Activated CD8-positive, alpha-beta T cell treated with anti-CD3 and anti-CD28 coated beads, Interleukin-2, amount 10 ng/mL, durations not matched to agents 7 days and 5 days (primary cell): Measurements from ENCODE around the gene PSMB9. TPM values are rescaled to one million over a fixed set of nuclear protein-coding genes. Genes with fewer than 3 reads are reported as not detected.

Experiments used
- ATAC-seq: fragments of 150-1000 bp; cut with Tn5 transposase; one replicate; pipeline ENCODE4 v1.10.0; 2021; ENCODE audit warnings: moderate library complexity
- CTCF ChIA-PET: fragments of 350-600 bp; sonication (Branson Sonifier 250); formaldehyde crosslinking; loops from one replicate; lab custom pipeline; 2021; ENCODE audit warnings: antibody characterized with exemption; lab: Charles Lee
- POLR2A ChIA-PET: fragments of 350-600 bp; sonication (Branson Sonifier 250); formaldehyde crosslinking; loops from one replicate; lab custom pipeline; 2021; ENCODE audit warnings: antibody characterized with exemption; lab: Charles Lee
- DNase-seq: peaks from one replicate; pipeline ENCODE4 v3.0.0-alpha.2; 2020
- H3K27ac Mint-ChIP-seq: one replicate; pipeline ENCODE4 v1.8.0; 2021; ENCODE audit warnings: mild to moderate bottlenecking, mixed read lengths
- H3K27me3 Mint-ChIP-seq: one replicate; pipeline ENCODE4 v1.8.0; 2021; ENCODE audit warnings: low read depth, mixed read lengths
- H3K36me3 Mint-ChIP-seq: one replicate; pipeline ENCODE4 v1.8.0; 2021; ENCODE audit warnings: low read depth, mixed read lengths
- H3K4me1 Mint-ChIP-seq: one replicate; pipeline ENCODE4 v1.8.0; 2021; ENCODE audit warnings: low read depth, mixed read lengths
- H3K4me3 Mint-ChIP-seq: one replicate; pipeline ENCODE4 v1.8.0; 2021; ENCODE audit warnings: mild to moderate bottlenecking, mixed read lengths
- H3K9me3 Mint-ChIP-seq: one replicate; pipeline ENCODE4 v1.8.0; 2022; ENCODE audit warnings: mixed read lengths; ENCODE audit not compliant: insufficient read depth
- total RNA-seq, 2 experiments: library from RNA; stranded (reverse); gene quantifications; one replicate each; pipeline ENCODE4 v1.2.3, GENCODE V29; 2021

Gene PSMB9
- total RNA-seq, 2 experiments from 2014 or later, result 319 to 325 TPM

DNA sequence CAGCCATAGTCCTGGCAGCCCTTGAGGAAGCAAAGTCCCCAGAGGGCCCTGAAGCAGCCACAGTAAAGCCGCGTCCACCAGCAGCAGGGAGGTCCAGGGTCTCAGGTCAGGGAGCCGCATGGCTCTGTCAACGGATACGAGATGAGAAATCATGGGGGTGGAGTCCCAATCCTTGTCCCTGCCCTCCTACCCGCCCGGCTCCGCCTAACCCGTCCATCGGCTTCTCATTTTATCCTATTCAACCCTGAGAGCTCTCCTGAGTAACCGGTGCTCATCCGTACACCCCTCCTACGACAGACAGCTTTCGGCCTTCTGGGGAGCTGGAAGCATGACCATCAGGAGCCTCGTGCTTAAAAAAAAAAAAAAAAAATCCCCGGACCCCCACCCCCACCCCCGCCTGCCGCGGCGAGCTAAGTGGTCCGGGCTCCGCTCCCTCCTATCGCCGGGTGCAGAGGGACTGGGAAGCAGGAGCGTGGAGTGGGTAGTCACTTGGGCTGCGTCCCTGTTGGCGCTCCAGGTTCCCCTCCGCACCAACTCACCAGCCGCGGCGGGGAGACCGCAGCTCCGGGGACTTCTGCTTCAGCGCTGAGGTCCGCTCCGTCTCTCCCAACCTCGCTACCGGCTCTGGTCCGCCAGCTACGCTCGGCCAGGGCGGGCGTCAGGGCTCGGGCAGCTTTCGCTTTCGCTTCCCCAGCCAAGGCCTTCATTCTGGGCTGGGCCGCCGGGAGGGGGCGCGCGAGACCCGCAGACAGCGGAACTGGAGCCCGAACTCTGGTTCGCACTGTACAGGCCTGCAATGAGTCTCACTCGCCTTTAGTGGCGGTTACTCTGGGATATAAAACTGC, 15.7 kb upstream of the PSMB9 start, which contains the start of gene TAP2:
Gene TAP2 (minus strand): TSS at position 626 of the 845 bp plus-strand sequence. CDS start 506 bp downstream, at position 120.
- Mint-ChIP-seq H3K4me3 (peak within 1 kb of the TSS; percentile 82), H3K27ac (peak within 1 kb of the TSS; percentile 99), H3K4me1 (peaks cover 80% of the 10 kb centered on the region), H3K9me3 (no peaks in the 10 kb centered on the region), H3K27me3 (no peaks in the 10 kb centered on the region), H3K36me3 (peaks cover 83% of the 10 kb centered on the region)
- peak; percentile 98 for DNase-seq
- POLR2A ChIA-PET, result interaction anchor here (0.8 to 11.9 kb wide), 17 partner anchors 7 to 643 kb away, joined by 3 to 812 read pairs (median 5); partner anchors contain the start of genes BRD2, HLA-DMA, PSMB9 and TAP1
- CTCF ChIA-PET, result interaction anchor here (0.6 to 10.8 kb wide), 52 partner anchors 8 to 709 kb away, joined by 3 to 512 read pairs (median 5); partner anchors contain the start of genes BRD2, GPSM3, HLA-DMA and HLA-DMB
- ATAC-seq, result peak; percentile 85

DNA sequence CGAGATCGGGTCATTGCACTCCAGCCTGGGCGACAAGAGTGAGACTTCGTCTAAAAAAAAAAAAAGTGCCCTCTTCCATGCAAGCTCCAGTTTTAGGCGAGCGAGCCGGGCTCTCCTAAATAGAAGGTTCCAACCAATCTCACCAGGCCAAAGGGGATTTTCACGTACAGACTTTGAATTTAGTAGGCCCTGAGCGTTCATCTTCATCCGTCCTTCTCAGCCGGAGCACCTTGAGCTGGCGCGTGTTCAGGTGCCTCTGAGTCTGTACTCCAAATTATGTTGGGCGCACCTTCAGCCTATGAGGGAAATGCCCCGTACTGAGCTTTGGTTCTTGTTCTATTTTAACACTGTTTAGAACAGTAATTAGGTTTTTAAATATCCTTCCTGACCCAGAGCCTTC, 14.6 kb upstream of the PSMB9 start:
- peak overlapping the region; percentile 99 for H3K27ac Mint-ChIP-seq
- DNase-seq (peak; percentile 22), ATAC-seq (no peak)
- H3K4me3 Mint-ChIP-seq, result peak overlapping the region; percentile 82
- ChIA-PET CTCF (interaction anchor here (0.8 to 10.8 kb wide), 25 partner anchors 8 to 180 kb away, joined by 3 to 512 read pairs (median 11); partner anchors contain the start of genes BRD2, HLA-DMA, HLA-DMB and PSMB9), POLR2A (interaction anchor here (0.6 to 11.9 kb wide), 9 partner anchors 8 to 216 kb away, joined by 3 to 812 read pairs (median 27); partner anchors contain the start of genes BRD2, PSMB9 and TAP1)
- H3K9me3 Mint-ChIP-seq, result no peaks in the 10 kb centered on the region
- peaks cover 81% of the 10 kb centered on the region for H3K36me3 Mint-ChIP-seq
- H3K4me1 Mint-ChIP-seq, result peaks cover 70% of the 10 kb centered on the region
- no peaks in the 10 kb centered on the region for H3K27me3 Mint-ChIP-seq

DNA sequence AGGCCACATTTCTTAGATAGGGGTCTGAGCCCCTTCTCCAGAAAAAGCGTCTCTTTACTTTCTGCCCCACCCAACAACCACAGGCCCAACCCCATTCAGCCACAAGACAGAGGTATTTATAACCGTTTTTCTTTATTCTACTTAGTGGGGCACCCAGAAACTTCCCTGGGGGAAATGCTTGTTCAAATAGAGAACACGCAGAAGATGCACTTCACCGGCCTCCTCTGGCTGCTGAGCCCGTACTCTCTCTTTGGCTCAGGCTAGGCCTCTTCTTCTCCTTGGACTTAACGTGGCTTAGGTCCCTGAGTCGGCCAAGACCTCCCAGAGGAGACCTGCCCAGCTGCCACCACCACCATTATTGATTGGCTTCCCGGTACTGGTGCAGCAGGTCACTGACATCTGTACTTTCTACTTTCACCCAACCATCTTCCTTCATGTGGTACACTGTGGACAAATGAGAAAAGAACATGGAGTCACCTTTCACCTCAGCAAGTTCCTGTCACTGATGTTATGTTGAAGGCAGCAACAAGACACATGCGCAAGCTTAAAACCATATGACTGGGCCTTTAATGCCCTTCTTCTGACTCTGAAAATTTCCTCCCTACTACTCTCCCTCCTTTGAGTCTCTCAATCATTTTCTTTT, 13.3 kb upstream of the PSMB9 start:
- H3K27me3 Mint-ChIP-seq, result no peaks in the 10 kb centered on the region
- no peaks in the 10 kb centered on the region for H3K9me3 Mint-ChIP-seq
- DNase-seq, result peak; percentile 80
- peak overlapping the region; percentile 98 for H3K4me3 Mint-ChIP-seq
- H3K36me3 Mint-ChIP-seq, result peaks cover 80% of the 10 kb centered on the region
- H3K27ac Mint-ChIP-seq, result peak overlapping the region; percentile 99
- peak; percentile 0 for ATAC-seq
- H3K4me1 Mint-ChIP-seq, result peaks cover 64% of the 10 kb centered on the region
- ChIA-PET CTCF (interaction anchor here (0.7 to 10.8 kb wide), 7 partner anchors 10 to 131 kb away, joined by 3 to 512 read pairs (median 6); partner anchors contain the start of genes HLA-DMA, PSMB9 and TAP1), POLR2A (interaction anchor here (2.5 to 11.9 kb wide), 5 partner anchors 10 to 131 kb away, joined by 20 to 812 read pairs (median 240); partner anchors contain the start of genes BRD2, PSMB9 and TAP1)

DNA sequence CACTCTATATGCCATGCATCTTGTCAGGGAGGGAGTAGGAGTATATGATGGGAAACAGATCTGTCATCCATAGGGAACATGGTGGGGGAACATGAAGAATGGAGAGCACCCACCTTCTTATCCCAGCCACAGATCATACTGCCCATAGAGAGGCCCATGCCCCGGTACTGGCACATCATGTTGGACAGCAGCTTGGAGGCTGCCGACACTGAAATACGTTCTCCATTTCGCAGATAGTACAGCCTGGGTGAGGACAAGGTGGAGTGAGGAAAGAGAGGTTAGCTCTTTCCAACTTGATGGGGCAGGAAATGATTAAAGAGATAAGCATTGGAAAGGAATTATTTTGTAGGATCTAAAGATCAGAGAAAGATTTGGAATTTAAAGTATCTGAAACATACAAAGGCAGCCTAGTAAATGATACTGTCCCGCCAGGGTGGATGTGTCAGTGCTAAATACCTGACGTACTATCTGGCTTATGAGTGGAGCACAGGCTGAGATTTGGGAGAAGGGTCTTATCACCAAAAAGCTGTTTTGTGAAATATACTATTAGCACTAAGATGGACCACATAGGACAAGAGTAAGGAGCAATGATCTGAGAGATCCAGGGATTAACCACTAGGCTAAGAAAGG, 11.9 kb upstream of the PSMB9 start:
- Mint-ChIP-seq H3K9me3 (no peaks in the 10 kb centered on the region), H3K27me3 (no peaks in the 10 kb centered on the region), H3K4me3 (peak overlapping the region; percentile 98), H3K36me3 (peaks cover 78% of the 10 kb centered on the region), H3K4me1 (peaks cover 61% of the 10 kb centered on the region), H3K27ac (peak overlapping the region; percentile 99)
- ATAC-seq (no peak), DNase-seq (peak; percentile 20)
- ChIA-PET CTCF (interaction anchor here (1.2 to 10.8 kb wide), 4 partner anchors 15 to 142 kb away, joined by 6 to 512 read pairs (median 204); partner anchors contain the start of genes PSMB9 and TAP1), POLR2A (interaction anchor here (0.6 to 11.9 kb wide), 9 partner anchors 9 to 1189 kb away, joined by 3 to 812 read pairs (median 5); partner anchors contain the start of genes BAG6, BRD2, HLA-DMA and PSMB9)

DNA sequence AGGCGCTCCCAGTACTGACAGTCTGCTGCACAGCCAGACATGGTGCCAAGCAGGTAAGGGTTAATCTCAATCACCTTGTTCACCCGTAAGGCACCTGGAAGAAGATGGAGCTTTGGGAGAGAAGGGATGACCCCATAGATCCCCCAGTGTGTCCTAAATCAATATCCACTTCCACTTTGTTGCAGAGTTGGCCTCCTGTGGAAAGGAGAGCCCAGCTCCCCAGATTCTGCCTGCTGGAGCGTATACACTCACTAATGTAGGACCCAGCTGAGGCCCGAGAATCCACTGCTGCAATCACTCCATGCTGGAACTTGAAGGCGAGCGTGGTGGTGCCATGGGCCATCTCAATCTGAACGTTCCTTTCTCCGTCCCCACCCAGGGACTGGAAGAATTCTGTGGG, 11.3 kb upstream of the PSMB9 start:
- H3K36me3 Mint-ChIP-seq, result peaks cover 78% of the 10 kb centered on the region
- peak; percentile 21 for DNase-seq

DNA sequence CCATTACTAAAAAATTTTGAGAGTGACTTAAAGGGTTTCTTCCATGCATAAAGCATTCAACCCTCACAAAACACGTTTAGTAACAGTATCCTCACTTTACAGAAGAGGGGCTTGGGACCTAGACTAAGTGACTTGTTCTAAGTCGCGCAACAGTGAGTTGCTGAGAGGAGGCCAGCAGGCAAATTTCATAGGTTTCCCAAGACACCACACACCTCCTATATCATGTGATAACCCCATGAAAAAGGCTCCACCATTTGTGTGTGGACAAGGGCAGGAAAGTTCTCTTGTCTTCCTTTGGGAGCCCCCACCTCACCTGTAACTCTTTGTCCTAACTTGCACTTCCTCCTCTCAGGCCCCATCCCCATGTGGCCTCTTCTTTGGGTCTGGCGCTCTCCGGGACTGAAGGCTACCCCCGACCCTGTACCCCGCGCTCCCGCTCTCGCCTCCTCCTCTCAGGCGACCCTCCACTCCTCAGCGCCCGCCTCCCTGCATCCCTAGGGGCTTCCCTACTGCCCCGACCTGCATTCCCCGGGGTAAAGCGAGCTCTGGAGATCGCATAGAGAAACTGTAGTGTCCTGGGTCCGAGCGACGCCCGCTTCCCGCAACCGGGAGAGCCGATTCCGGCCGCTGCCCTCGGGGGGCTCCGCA, 10.5 kb upstream of the PSMB9 start:
- peaks cover 68% of the 10 kb centered on the region for H3K4me1 Mint-ChIP-seq
- H3K36me3 Mint-ChIP-seq, result peaks cover 86% of the 10 kb centered on the region
- peak overlapping the region; percentile 98 for H3K4me3 Mint-ChIP-seq
- ChIA-PET CTCF (interaction anchor here (2.3 to 10.8 kb wide), 4 partner anchors 11 to 141 kb away, joined by 10 to 512 read pairs (median 56); partner anchors contain the start of genes PSMB9 and TAP1), POLR2A (interaction anchor here (0.5 to 11.9 kb wide), 11 partner anchors 8 to 1859 kb away, joined by 3 to 812 read pairs (median 4); partner anchors contain the start of genes BRD2, PSMB9 and TAP1)
- no peaks in the 10 kb centered on the region for H3K27me3 Mint-ChIP-seq
- H3K9me3 Mint-ChIP-seq, result no peaks in the 10 kb centered on the region
- DNase-seq (no peak), ATAC-seq (no peak)
- H3K27ac Mint-ChIP-seq, result peak overlapping the region; percentile 99

More for the DNA sequence above, 11.3 kb upstream of the PSMB9 start:
- CTCF ChIA-PET, result interaction anchor here (1.6 to 10.8 kb wide), 3 partner anchors 15 to 141 kb away, joined by 8 to 512 read pairs (median 400); partner anchors contain the start of genes PSMB9 and TAP1
- Mint-ChIP-seq H3K27me3 (no peaks in the 10 kb centered on the region), H3K4me1 (peaks cover 61% of the 10 kb centered on the region), H3K9me3 (no peaks in the 10 kb centered on the region), H3K4me3 (peak overlapping the region; percentile 98), H3K27ac (peak overlapping the region; percentile 99)
- no peak for ATAC-seq
- POLR2A ChIA-PET, result interaction anchor here (0.8 to 11.9 kb wide), 7 partner anchors 8 to 138 kb away, joined by 4 to 812 read pairs (median 20); partner anchors contain the start of genes BRD2, HLA-DMA, PSMB9 and TAP1

DNA sequence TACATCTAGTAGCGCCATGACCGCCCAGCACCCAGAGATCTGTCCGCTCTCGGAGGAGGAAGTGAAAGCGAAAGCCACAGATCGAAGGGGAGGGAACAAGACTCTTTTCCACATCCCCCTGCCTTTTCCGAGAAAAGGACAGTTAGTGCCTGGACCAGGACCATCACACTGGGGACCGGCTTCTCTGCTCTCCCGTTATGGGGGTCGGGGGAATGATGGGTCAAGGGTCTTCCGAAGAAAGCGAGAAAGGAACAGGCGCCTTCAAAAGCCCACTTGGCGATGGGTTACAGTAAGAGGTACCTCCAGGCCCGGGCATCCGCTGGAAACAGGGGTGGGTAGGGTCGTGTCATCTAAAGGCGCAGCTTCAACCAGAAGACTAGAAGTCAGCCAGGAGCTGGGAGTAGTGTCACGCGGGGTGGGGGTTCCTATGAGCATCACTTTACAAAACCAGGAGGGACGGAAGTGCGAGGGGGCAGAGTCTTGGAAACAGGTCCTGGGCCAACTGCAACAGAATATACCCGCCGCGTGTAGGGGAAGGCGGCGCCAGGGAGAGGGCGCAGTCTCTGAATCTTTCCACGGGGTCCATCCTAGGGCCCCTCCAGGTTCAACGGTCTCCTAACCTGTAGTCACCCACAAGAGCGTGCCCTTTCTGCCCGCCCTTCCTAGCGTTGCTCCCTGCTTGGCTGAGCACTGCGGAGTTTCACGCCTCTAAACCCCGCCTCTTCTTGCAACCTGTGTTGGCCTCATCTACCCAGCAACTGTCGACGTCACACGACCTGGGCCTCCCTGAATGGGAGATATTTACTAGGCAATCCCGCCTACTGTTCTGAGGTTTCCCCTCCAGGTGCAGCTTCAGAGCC, 9.8 kb upstream of the PSMB9 start, which contains the start of gene PSMB8:
Gene PSMB8 (minus strand): TSS at position 69 of the 860 bp plus-strand sequence. CDS start 51 bp downstream, at position 18.
- ChIA-PET CTCF (interaction anchor here (1.2 to 10.8 kb wide), 7 partner anchors 10 to 140 kb away, joined by 3 to 512 read pairs (median 10); partner anchors contain the start of genes HLA-DMA, PSMB9 and TAP1), POLR2A (interaction anchor here (0.6 to 11.9 kb wide), 22 partner anchors 11 to 1859 kb away, joined by 3 to 812 read pairs (median 4); partner anchors contain the start of genes BRD2, PSMB9, RPS18 and TAP1)
- peak within 1 kb of the TSS; percentile 98 for H3K4me3 Mint-ChIP-seq
- no peaks in the 10 kb centered on the region for H3K9me3 Mint-ChIP-seq
- DNase-seq, result peak; percentile 99
- H3K27me3 Mint-ChIP-seq, result no peaks in the 10 kb centered on the region
- peak; percentile 70 for ATAC-seq
- peaks cover 71% of the 10 kb centered on the region for H3K4me1 Mint-ChIP-seq
- peaks cover 93% of the 10 kb centered on the region for H3K36me3 Mint-ChIP-seq
- peak within 1 kb of the TSS; percentile 99 for H3K27ac Mint-ChIP-seq

DNA sequence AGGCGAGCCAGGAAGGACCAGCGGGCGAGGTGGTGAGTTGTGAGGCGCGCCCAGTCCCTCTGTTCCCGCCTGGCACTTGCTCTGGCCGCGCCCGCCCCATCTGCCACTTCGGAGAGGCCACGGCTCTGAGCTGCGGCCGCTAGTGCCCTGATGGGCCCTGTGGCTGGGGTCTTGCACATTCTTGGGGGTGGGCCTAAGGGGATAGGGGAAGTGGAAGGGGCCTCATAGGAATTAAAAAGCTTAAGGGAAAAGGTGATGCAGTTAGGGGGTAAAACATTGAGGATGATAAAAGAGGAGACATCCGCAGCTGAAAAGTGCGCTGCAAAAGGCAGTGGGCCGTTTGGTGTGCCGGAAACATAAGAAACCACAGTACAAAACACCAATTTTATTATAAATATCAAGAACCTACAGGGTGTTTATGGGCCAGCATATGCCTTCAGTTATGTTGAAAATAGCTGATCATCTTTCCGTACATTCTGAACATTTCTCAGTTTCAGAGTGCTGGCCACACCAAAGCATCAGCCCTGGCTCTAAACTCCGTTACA, 9.1 kb upstream of the PSMB9 start:
- ATAC-seq (no peak), DNase-seq (no peak)
- peaks cover 69% of the 10 kb centered on the region for H3K4me1 Mint-ChIP-seq
- H3K9me3 Mint-ChIP-seq, result no peaks in the 10 kb centered on the region
- H3K36me3 Mint-ChIP-seq, result peaks cover 91% of the 10 kb centered on the region
- H3K27ac Mint-ChIP-seq, result peak overlapping the region; percentile 99
- CTCF ChIA-PET, result interaction anchor here (0.9 to 10.8 kb wide), 11 partner anchors 10 to 140 kb away, joined by 3 to 512 read pairs (median 9); partner anchors contain the start of genes HLA-DMA, PSMB9 and TAP1
- no peaks in the 10 kb centered on the region for H3K27me3 Mint-ChIP-seq
- POLR2A ChIA-PET, result interaction anchor here (0.6 to 11.9 kb wide), 24 partner anchors 10 to 1193 kb away, joined by 3 to 812 read pairs (median 4); partner anchors contain the start of genes BRD2, HLA-DMA, PSMB9 and RPS18
- peak overlapping the region; percentile 98 for H3K4me3 Mint-ChIP-seq
